ENCODE data around the gene GUCA1C.

DNA sequence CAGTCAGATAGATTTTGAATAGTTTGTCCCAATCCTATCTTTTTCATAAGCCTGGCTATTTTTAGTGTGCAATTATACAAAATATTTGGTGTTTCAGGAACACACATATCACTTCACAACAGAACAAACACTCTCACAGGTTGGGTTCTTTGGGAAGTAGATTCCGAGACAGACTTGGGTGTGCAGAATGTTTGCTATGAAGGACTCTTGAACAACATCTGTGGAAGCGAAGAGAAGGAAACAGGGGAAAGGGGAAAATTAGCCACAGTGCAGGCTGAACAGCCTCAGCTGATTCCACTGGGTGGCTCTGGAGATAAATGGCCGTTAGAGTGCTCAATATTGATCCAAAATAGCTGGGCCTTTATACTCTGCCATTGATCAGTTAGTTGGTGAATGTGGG, 61.8 kb downstream of the GUCA1C start:
- TF ChIP-seq POLR2AphosphoS5 (IDR thresholded peaks at IDR 0.05) (no peak), POLR2A (IDR thresholded peaks at IDR 0.05) (no peak), EP300 (IDR thresholded peaks at IDR 0.05) (no peak)
- TF ChIP-seq, protein P1, sequence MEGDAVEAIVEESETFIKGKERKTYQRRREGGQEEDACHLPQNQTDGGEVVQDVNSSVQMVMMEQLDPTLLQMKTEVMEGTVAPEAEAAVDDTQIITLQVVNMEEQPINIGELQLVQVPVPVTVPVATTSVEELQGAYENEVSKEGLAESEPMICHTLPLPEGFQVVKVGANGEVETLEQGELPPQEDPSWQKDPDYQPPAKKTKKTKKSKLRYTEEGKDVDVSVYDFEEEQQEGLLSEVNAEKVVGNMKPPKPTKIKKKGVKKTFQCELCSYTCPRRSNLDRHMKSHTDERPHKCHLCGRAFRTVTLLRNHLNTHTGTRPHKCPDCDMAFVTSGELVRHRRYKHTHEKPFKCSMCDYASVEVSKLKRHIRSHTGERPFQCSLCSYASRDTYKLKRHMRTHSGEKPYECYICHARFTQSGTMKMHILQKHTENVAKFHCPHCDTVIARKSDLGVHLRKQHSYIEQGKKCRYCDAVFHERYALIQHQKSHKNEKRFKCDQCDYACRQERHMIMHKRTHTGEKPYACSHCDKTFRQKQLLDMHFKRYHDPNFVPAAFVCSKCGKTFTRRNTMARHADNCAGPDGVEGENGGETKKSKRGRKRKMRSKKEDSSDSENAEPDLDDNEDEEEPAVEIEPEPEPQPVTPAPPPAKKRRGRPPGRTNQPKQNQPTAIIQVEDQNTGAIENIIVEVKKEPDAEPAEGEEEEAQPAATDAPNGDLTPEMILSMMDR (IDR thresholded peaks at IDR 0.05): no peak

All from suprapubic skin (tissue), 4 donors.